SK-N-SH treated with all-trans-retinoic acid at 6 μM for 48 hours (cell line): ENCODE results near the gene C5.

Experiments used
- CSDC2 ChIP-seq: fragments of 250-450 bp; sonication (Bioruptor Pico); IDR thresholded peaks from 2 replicates; pipeline ENCODE4 v1.5.0; 2020; ENCODE audit warnings: mild to moderate bottlenecking, moderate library complexity
- PPARA ChIP-seq: fragments of 250-450 bp; sonication (Bioruptor Pico); IDR thresholded peaks from 2 replicates; pipeline ENCODE4 v1.5.0; 2020; ENCODE audit warnings: mild to moderate bottlenecking, borderline replicate concordance
- RARB ChIP-seq: fragments of 250-450 bp; sonication (Bioruptor Pico); IDR thresholded peaks from 2 replicates; pipeline ENCODE4 v1.8.0; 2021; ENCODE audit warnings: mild to moderate bottlenecking, moderate library complexity
- ZFP30 ChIP-seq: fragments of 450-650 bp; formaldehyde crosslinking; IDR thresholded peaks from 2 replicates; pipeline ENCODE4 v1.5.0; 2022; ENCODE audit warnings: mild to moderate bottlenecking, moderate library complexity
- TF ChIP-seq, protein P1 (sequence below): fragments of 250-450 bp; sonication (Bioruptor Pico); IDR thresholded peaks from 2 replicates; pipeline ENCODE4 v1.8.0; 2021; ENCODE audit warnings: low read depth, mild to moderate bottlenecking, moderate library complexity, borderline replicate concordance
- TF ChIP-seq, protein P2 (sequence below): fragments of 250-450 bp; sonication (Bioruptor Pico); IDR thresholded peaks from 2 replicates; pipeline ENCODE4 v1.8.0; 2020; ENCODE audit warnings: mild to moderate bottlenecking, moderate library complexity, borderline replicate concordance

DNA sequence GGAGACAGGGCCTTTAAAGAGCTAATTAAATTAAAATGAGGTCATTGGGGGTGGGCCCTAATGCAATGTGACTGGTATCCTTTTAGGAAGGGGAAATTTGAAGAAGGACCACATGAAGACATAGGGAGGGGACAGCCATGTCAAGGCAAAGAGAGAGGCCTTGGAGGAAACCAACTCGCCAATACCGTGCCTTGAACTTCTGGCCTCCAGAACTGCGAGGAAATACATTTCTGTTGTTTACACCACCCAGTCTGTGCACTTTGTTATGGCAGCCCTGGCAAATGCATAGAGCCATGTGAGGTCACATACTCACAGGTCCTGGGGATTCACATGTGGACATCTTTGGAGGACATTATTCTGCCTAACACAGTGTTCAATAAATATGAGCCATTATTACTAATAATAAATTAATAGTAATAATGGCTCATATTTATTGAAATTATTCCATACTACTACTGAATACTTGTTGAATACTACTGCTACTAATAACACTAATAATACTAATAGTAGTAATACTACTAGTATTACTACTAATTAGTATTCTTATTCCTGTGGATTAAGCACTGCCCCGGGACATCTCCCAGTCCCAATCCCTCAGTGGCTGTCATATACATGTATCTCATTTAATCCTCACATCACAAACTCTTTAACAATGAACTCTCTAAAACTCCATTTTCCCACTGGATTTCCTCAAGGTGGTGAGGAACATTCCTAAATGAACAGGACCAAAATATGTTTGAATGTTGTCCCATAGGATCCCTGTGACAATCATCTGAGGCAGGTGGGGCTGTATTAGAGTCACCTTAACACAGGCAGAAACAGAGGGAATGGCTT is 131.9 kb downstream of the C5 start:
- no peak for TF ChIP-seq PPARA
- no peak for TF ChIP-seq RARB (CRISPR knock-in tag)
- TF ChIP-seq, protein P1, sequence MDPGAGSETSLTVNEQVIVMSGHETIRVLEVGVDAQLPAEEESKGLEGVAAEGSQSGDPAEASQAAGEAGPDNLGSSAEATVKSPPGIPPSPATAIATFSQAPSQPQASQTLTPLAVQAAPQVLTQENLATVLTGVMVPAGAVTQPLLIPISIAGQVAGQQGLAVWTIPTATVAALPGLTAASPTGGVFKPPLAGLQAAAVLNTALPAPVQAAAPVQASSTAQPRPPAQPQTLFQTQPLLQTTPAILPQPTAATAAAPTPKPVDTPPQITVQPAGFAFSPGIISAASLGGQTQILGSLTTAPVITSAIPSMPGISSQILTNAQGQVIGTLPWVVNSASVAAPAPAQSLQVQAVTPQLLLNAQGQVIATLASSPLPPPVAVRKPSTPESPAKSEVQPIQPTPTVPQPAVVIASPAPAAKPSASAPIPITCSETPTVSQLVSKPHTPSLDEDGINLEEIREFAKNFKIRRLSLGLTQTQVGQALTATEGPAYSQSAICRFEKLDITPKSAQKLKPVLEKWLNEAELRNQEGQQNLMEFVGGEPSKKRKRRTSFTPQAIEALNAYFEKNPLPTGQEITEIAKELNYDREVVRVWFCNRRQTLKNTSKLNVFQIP (CRISPR knock-in tag), result no peak
- TF ChIP-seq CSDC2 (CRISPR knock-in tag), result no peak
- TF ChIP-seq, protein P2, sequence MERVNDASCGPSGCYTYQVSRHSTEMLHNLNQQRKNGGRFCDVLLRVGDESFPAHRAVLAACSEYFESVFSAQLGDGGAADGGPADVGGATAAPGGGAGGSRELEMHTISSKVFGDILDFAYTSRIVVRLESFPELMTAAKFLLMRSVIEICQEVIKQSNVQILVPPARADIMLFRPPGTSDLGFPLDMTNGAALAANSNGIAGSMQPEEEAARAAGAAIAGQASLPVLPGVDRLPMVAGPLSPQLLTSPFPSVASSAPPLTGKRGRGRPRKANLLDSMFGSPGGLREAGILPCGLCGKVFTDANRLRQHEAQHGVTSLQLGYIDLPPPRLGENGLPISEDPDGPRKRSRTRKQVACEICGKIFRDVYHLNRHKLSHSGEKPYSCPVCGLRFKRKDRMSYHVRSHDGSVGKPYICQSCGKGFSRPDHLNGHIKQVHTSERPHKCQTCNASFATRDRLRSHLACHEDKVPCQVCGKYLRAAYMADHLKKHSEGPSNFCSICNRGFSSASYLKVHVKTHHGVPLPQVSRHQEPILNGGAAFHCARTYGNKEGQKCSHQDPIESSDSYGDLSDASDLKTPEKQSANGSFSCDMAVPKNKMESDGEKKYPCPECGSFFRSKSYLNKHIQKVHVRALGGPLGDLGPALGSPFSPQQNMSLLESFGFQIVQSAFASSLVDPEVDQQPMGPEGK (CRISPR knock-in tag), result no peak
- TF ChIP-seq ZFP30 (CRISPR knock-in tag), result no peak
